ENCODE measurements around the gene PRR19.

Gene PRR19

DNA sequence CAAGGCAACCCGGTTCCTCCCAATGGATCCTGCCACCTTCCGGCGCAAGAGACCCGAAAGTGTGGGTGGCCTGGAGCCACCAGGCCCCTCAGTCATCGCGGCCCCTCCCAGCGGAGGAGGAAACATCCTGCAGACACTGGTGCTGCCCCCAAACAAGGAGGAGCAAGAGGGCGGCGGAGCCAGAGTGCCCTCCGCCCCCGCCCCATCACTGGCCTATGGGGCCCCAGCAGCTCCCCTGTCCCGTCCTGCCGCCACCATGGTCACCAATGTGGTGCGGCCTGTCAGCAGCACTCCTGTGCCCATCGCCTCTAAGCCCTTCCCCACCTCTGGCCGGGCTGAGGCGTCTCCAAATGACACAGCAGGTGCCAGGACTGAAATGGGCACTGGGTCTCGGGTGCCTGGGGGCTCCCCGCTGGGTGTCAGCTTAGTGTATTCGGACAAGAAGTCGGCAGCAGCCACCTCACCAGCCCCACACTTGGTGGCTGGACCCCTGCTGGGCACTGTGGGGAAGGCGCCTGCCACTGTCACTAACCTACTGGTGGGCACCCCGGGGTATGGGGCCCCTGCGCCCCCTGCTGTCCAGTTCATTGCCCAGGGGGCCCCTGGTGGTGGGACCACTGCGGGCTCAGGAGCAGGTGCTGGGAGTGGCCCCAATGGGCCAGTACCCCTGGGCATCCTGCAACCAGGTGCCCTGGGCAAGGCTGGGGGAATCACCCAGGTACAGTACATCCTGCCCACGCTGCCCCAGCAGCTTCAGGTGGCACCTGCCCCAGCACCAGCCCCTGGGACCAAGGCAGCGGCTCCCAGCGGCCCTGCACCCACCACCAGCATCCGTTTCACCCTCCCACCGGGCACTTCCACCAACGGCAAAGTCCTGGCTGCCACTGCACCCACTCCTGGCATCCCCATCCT lies 11.2 kb upstream of the PRR19 start:
- Histone ChIP-seq H3K27ac (no peak overlapping the region), H3K36me3 (peaks cover 92% of the 10 kb centered on the region), H3K27me3 (no peaks in the 10 kb centered on the region), H3K9me3 (no peaks in the 10 kb centered on the region), H3K4me1 (ENCODE audit: control insufficient read depth in 1 of 2, insufficient read depth in 1 of 2, low read depth in 1 of 2, low read length in 1 of 2) (peaks cover 8 to 9% of the 10 kb centered on the region in 2 experiments), H3K4me3 (ENCODE audit: low read depth in 1 of 2, low read length in 1 of 2) (no peak overlapping the region)
- TF ChIP-seq, protein P1, sequence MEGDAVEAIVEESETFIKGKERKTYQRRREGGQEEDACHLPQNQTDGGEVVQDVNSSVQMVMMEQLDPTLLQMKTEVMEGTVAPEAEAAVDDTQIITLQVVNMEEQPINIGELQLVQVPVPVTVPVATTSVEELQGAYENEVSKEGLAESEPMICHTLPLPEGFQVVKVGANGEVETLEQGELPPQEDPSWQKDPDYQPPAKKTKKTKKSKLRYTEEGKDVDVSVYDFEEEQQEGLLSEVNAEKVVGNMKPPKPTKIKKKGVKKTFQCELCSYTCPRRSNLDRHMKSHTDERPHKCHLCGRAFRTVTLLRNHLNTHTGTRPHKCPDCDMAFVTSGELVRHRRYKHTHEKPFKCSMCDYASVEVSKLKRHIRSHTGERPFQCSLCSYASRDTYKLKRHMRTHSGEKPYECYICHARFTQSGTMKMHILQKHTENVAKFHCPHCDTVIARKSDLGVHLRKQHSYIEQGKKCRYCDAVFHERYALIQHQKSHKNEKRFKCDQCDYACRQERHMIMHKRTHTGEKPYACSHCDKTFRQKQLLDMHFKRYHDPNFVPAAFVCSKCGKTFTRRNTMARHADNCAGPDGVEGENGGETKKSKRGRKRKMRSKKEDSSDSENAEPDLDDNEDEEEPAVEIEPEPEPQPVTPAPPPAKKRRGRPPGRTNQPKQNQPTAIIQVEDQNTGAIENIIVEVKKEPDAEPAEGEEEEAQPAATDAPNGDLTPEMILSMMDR (IDR thresholded peaks at IDR 0.05) = peak; percentile 39

DNA sequence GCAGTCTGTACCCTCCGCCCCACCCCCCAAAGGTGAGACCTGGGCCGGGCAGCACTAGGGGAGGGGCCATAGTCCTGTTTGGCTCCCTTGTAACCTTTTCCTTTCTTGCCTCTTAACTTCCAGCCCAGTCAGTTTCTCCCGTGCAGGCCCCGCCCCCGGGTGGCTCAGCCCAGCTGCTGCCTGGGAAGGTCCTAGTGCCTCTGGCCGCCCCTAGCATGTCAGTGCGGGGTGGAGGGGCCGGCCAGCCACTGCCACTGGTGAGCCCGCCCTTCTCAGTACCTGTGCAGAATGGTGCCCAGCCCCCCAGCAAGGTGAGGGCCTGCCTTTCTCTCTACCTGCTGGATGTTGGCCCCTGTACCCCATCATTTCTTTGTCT lies 10.5 kb upstream of the PRR19 start:
- peaks cover 2 to 3% of the 10 kb centered on the region in 2 experiments for H3K4me1 ChIP-seq (ENCODE audit: control insufficient read depth in 1 of 2, insufficient read depth in 1 of 2, low read depth in 1 of 2, low read length in 1 of 2)
- peaks cover 93% of the 10 kb centered on the region for H3K36me3 ChIP-seq
- no peak overlapping the region for H3K27ac ChIP-seq

DNA sequence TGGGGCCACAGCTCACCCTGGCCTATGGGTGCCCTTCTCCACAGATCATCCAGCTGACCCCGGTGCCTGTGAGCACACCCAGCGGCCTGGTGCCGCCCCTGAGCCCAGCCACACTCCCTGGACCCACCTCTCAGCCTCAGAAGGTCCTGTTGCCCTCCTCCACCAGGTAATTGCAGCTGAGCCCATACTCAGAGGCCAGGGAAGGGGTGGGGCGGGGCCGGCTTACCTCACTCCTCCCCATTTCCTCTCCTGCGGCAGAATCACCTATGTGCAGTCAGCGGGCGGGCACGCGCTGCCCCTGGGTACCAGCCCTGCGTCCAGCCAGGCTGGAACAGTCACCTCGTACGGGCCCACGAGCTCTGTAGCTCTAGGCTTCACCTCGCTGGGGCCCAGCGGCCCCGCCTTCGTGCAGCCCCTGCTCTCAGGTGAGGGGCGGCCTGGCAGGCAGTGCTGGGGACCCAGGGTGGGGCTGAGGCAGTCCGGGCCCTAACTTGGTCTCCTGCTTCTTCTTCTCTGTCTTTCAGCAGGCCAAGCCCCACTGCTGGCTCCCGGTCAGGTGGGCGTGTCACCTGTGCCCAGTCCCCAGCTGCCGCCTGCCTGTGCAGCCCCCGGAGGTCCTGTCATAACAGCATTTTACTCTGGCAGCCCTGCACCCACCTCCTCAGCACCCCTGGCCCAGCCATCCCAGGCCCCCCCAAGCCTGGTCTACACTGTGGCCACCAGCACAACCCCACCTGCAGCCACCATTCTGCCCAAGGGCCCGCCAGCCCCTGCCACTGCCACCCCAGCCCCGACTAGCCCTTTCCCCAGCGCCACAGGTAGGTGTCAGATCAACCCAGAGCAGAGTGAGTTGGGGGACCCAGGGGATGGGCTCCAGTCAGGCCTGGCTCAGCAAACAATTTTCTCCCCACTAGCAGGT lies 9.6 kb upstream of the PRR19 start:
- TF ChIP-seq, protein P1 (IDR thresholded peaks at IDR 0.05) = no peak
- Histone ChIP-seq H3K4me3 (ENCODE audit: low read depth in 1 of 2, low read length in 1 of 2) (no peak overlapping the region), H3K4me1 (ENCODE audit: control insufficient read depth in 1 of 2, insufficient read depth in 1 of 2, low read depth in 1 of 2, low read length in 1 of 2) (peaks cover 0 to 3% of the 10 kb centered on the region in 2 experiments), H3K27me3 (no peaks in the 10 kb centered on the region), H3K9me3 (no peaks in the 10 kb centered on the region), H3K36me3 (peaks cover 86% of the 10 kb centered on the region), H3K27ac (no peak overlapping the region)

More for the DNA sequence above, 10.5 kb upstream of the PRR19 start:
- no peaks in the 10 kb centered on the region for H3K27me3 ChIP-seq
- no peaks in the 10 kb centered on the region for H3K9me3 ChIP-seq
- TF ChIP-seq, protein P1 (IDR thresholded peaks at IDR 0.05) = no peak
- H3K4me3 ChIP-seq (ENCODE audit: low read depth in 1 of 2, low read length in 1 of 2) = no peak overlapping the region

DNA sequence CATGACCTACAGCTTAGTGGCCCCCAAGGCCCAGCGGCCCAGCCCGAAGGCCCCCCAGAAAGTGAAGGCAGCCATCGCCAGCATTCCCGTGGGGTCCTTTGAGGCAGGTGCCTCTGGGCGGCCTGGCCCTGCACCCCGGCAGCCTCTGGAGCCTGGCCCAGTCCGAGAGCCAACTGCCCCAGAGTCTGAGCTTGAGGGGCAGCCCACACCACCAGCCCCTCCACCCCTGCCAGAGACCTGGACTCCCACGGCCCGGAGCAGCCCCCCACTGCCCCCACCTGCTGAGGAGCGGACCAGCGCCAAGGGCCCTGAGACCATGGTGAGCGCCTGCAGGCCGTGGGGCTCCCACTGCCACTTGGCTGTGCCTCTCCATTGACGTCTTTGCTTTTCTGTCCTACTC lies 9.0 kb upstream of the PRR19 start:
- Histone ChIP-seq H3K9me3 (no peaks in the 10 kb centered on the region), H3K27me3 (no peaks in the 10 kb centered on the region), H3K36me3 (peaks cover 79% of the 10 kb centered on the region), H3K4me3 (ENCODE audit: low read depth in 1 of 2, low read length in 1 of 2) (no peak overlapping the region), H3K4me1 (ENCODE audit: control insufficient read depth in 1 of 2, insufficient read depth in 1 of 2, low read depth in 1 of 2, low read length in 1 of 2) (peaks cover 0 to 3% of the 10 kb centered on the region in 2 experiments), H3K27ac (no peak overlapping the region)
- TF ChIP-seq, protein P1 (IDR thresholded peaks at IDR 0.05) = no peak

DNA sequence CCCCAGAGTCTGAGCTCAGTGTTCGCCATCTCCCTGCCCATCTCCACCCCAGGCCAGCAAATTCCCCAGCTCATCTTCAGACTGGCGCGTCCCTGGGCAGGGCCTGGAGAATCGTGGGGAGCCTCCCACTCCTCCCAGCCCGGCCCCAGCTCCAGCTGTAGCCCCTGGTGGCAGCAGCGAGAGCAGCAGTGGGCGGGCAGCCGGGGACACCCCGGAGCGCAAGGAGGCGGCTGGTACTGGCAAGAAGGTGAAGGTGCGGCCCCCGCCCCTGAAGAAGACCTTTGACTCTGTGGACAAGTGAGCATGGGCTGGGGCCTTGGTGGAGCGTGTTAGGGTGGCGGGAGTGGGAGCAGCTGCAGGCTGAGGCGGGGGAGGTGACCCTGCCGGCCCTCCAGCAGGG lies 8.4 kb upstream of the PRR19 start:
- H3K27ac ChIP-seq = no peak overlapping the region
- TF ChIP-seq, protein P1 (IDR thresholded peaks at IDR 0.05) = no peak
- H3K27me3 ChIP-seq = no peaks in the 10 kb centered on the region
- no peak overlapping the region for H3K4me3 ChIP-seq (ENCODE audit: low read depth in 1 of 2, low read length in 1 of 2)
- H3K9me3 ChIP-seq = no peaks in the 10 kb centered on the region
- H3K4me1 ChIP-seq (ENCODE audit: control insufficient read depth in 1 of 2, insufficient read depth in 1 of 2, low read depth in 1 of 2, low read length in 1 of 2) = peaks cover 0 to 1% of the 10 kb centered on the region in 2 experiments
- peaks cover 73% of the 10 kb centered on the region for H3K36me3 ChIP-seq
